ENCODE results near the gene CTIF.
A peak's percentile ranks its signal among the peaks of the same experiment; 100 is the strongest.

Gene CTIF

DNA sequence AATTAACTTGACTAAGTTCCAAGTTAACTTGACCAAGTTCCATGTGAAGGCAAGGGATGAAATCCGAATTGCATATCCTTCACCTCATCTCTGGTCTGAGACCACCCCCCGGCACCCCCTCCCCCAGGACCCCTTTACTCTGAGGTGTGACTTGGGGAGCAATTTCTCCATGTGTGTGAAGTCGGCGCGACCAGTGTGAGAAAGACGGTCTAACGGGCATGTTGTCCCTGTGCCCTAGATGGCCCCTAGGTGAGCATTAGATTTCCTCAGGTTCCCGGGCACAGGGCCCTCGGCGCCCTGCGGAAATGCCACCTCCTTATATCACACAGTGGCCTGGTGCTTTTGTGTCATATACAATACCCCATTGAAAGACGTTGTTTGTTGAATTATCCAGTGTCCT, 137.1 kb downstream of the CTIF start:
- DNase-seq: no peak

GRCh38 chr18:48676346-48676745, 137.5 kb downstream of the CTIF start:
- no peak for DNase-seq

GRCh38 chr18:48676756-48677368, 138.0 kb downstream of the CTIF start:
- DNase-seq: peak in 43 of 56 donors; percentile 10 to 81 (median 45)

- DNase-seq: no peak
Measured at GRCh38 chr18:48678237-48679115, 139.6 kb downstream of the CTIF start.

DNA sequence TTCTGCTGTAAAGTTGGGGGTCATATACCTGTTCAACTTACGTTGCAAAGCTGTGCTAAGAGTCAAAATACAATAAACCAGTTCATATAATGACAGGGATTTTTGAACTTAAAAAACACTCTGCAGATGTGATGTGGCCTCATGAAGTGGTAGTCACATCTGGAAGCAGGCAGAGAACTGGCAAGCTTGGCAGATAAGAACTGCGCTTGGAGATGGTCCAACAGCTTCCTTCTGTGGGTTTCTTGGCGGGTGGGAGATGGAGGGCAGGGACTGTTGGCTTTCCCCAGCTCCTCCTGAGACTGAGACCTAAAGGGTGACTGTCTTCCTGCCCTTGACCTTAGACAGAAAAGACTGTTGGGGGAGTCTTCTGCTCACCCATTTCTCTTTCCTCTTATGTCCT, 140.4 kb downstream of the CTIF start:
- no peak for DNase-seq

DNA sequence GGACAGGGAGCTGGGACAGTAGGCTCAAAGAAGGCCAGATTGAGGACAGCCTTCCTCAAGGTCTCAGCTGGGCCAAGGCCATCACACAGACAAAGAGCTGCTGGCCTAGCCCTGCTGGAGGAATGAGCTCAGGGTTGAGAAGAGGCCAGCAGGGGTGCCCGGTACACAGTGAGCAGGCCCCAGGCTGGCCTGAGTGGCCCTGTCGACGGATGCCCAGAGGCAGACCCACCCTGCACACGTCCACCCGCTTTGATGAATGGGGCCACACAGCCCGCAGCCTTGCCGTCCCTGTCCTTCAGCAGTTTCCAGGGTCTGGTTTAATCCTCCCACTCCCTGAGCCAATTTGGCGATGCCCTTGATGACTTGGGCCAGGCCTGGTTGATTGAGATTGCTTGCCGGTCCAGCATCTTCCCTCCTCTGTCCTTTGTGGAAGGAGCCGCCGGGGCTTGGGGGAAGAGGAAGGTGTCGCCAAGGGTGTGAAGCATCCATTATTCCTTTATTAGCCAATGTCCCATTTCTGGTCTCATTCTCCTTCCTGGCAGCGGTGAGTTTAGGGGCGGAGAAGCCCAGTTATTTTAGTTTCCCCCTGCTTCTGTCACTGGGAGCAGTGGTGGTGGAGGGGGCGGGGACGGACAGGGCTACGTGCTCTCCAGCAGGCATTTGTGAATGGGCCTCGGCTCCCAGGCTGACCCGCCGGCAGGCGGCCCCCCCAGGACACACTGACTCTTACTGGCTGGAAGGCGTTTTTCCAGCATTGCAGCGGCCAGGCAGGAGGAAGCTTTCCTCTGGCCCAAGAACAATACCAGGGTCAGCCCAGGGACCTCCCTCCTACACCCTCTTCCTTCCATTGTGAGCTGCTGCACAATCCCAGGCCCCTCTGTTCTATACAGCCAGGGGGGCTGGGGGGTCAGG, 141.8 kb downstream of the CTIF start:
- DNase-seq: peak in 40 of 56 donors; percentile 17 to 74 (median 38)

- DNase-seq: no peak
Measured at GRCh38 chr18:48682768-48683167, 143.9 kb downstream of the CTIF start.

DNA sequence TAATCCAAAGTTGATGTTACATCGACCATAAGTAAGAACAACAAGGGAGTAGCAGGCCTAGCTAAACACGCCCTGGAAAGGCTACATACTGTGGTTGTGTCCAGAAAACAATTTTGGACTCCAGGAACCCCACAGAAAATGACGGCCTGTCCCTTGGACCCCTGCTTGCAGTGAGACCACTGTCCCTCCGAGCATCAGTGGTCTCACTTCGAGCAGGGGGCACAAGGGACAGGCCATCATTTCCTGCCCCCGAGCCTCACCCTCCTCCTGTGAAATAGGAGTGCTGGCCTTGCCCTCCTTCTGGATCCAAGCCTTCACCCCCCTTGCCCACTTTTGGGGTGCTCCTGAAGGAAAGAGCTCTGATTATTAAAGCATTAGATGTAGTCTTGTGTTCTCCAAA, 144.4 kb downstream of the CTIF start:
- no peak for DNase-seq

DNA sequence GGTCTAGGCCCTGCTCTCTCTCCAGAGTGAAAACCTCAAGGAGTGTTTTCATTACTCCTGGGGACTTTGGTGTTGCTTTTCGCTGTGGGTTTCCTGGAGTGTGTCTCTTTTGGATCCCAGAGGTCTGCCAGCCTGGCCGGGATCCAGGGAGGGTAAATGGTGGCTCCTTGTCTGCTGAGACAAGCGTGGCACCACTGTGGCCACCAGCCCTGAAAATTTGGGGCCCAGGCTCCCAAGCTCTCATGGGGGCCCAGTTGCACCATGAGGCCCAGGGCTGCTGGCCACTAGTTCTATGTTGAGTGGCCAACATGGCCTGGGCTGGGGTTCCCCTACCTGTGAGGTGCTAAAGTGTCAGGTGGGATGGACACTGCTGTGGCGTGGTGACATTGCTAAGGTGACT, 144.8 kb downstream of the CTIF start:
- no peak for DNase-seq

DNA sequence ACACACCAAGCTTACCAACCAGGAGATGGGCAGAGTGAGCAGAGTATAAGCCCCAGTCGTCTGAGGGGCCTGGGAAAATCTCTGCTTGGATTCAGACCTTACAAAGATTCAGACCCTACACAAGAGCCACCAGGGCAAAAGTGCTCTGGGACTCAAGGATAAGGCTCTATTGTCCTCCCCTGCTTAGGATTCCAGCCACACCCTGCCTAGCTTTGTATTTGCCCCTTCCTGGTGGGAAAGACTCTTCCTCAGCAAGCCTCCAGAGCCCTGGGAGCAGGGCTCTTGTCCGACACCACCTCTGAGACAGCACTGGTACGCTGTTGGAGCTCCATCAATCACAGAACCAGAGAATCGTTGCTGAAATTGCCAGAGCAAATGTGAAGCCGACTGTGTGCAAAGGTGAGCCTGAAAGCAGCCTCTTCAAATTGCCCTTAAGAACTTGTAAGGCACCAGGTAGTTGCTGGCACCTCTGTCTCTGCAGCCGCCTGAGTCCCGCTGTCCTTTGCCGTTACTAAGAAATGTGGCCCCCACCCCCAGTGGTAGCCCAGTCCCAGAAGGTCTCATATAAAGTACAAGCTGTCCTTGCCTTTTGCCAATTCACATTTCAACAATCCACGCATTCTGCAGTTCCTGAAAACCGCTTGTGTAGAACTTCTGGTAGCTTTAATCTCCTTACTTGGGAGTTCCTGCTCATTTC, 148.7 kb downstream of the CTIF start:
- DNase-seq: peak in 10 of 56 donors; percentile 12 to 55 (median 28)

GRCh38 chr18:48688961-48689360, 150.1 kb downstream of the CTIF start:
- peak in 14 of 56 donors; percentile 9 to 44 (median 18) for DNase-seq

DNA sequence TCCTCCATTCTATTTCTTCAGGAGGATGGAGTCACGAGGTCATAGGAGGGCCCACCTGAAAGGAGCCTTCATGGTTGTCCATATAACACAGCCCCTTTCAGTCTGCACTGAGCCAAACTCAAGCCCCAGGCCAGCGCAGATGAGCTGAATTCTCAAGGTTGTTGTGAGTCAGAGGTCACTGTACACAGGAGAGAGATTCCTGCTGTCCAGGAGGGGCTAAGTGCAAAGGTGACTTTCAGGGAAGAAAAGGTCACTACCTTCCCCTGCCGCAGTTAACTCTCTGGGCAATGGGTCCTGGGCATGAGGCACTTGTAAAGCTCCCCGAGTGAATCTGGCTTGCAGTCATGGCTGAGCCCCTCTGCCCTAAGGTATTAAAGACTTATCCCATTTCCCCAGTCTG, 150.7 kb downstream of the CTIF start:
- DNase-seq: no peak

DNA sequence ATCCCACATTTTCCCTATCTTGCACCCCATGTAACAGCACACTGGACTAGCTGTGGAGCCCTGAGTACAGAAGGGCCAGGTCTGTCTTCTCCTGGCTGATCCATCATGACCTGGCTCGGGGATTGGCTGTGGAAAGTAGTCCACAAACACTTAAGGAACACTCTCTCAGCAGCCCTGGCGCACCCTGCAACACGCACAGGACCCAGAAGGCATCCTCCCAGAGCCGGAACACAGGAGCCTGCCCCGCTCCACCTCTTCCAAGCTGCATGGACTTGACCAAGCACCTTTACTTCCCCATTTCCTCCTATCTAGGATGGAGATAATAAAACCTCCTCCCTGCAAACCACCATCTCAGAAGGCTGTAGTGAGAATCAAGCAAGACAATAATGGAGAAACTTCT, 151.7 kb downstream of the CTIF start:
- DNase-seq: no peak

DNA sequence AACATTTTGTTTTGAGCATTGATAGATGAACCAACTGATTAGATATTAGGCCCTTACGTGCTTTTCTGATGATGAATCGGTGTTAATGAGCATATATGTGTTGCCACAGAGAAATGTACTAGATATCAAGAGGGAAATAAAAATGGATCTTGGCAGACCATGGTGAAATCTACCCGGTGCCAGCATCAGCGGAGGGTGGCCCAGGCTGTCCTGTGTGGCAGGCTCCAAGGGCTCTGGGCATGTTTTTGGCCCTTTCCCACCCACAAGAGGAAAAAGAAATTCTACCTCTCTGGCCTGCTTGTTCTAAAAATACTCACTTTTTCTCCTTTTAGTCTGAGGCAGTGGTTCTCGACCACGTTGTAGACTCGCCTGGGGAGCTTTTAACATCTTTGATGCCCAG, 154.2 kb downstream of the CTIF start:
- no peak for DNase-seq

DNA sequence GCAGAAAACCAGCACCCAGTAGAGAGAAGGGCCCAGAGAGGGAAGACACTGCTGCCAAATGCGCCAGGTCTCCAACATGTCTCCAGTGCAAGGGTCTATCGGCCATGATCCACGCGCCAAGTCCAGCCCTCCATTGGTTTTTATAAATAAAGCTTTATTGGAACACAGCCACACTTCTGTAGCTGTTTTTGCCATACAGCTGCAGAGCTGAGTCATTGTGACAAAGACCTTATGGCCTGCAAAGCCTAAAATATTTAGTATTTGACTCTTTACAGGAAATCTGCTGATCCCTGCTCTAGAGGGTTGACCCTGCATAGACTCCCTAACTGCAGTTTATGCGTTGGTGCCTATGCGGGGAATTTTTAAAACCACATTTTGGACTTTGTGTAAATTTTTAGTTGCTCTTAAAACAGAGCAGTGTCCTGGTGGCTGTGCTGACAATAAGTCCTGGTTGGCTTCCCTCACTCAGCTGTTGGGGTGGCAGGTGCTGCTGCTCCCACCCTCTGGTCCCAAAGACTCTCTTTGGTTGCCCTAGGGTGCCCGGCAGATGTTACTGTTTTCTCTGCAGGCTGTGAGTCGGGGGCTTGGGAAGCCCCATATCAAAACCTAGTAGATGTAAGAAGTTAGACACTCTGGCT, 154.9 kb downstream of the CTIF start:
- DNase-seq: no peak

DNA sequence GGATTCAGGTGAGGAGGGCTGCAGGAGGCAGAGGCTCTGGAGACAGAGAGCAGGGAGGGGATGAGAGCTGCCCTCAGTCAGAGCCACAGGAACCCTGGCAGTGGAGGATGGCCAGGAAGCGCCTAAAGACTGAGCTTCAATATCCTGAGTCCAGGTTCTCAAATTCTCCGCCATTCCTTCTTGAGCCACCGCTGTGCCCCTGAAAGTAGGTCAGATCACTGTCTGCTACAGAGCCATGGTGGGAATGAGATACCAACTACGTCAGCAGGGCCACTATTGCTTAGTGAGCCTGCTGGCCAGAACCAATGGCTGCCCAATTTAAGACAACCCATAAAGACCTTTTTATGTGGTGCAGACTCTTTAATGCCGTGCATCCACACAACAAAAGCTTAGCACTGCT, 155.5 kb downstream of the CTIF start:
- DNase-seq: peak in 3 of 56 donors; percentile 16 to 41 (median 16)

DNA sequence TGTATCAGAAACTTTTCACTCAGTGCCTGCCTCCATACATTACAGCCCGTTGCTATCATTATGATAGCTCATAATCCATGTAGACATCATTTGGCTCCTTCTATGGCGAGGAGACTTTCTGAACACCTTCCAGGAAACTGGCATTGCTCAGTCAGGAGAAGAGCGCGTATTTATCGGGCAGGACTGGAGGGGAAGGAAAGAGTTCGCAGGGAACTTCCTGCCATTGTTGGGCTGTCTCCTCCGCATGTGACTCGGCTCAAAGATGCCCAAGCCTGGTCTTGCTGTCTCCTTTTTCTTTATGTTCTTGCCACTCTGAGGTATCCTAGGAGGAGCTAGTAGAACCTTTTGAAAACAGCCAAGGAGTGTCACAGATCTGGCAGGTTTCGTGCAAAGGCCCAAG, 156.8 kb downstream of the CTIF start:
- DNase-seq: no peak

DNA sequence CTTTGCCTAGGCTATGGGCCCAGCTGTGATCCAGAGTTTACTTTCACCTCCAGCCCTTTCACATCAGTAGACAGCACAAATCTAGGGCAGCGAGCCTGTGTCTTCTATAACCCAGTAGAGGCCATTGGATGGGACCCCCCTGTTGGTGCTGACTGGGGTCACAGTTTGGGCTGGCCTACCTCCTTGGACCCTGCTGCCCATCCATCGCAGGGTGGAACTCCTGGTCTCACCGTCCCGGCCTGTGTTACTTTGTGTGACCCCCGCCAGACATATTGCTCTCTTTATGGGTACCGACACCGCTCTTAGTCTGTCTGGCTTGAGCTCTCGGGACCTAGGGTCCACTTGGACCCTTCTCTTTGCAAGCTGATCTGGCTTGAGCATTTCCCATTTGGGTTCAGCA, 157.4 kb downstream of the CTIF start:
- no peak for DNase-seq

DNA sequence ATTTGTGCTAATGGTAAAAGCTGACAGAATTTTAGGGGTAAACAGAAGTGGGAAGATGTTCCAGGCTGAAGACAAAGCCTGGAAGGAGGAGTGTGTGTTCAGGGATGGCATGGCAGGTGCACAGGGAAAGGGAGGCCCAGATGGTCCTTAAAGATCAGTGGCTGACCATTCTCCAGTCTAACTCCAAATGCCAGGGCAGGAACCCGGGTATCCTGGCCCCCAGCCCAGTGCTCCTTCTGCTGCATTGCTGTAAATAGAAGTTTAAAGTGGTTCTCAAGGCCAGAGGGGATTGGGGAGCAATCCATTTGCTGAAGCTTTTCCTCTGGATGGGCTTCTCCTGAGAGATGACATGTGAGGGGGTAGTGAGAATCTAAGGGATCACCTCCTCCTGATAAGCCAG, 158.6 kb downstream of the CTIF start:
- peak in 1 of 56 donors; percentile 14 for DNase-seq

DNA sequence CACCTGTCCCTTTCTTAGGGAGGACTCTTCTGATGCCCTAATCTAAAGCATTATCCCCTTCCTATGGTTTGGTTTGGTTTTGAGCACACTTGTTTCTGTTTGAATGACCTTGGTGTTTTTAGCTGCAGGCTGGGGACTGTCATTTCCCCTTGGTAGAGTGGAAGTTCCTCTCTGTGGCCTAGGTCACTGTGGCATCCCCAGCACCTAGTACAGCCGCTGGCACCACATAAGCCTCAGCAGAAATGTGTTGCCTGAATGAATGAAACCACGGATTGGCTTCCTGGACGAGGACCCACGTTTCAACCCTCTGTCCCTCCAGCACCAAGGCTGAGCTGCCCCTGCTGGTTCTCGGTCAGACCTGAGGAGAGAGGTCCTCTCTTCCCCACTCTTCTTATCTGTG, 159.9 kb downstream of the CTIF start:
- DNase-seq: no peak

DNA sequence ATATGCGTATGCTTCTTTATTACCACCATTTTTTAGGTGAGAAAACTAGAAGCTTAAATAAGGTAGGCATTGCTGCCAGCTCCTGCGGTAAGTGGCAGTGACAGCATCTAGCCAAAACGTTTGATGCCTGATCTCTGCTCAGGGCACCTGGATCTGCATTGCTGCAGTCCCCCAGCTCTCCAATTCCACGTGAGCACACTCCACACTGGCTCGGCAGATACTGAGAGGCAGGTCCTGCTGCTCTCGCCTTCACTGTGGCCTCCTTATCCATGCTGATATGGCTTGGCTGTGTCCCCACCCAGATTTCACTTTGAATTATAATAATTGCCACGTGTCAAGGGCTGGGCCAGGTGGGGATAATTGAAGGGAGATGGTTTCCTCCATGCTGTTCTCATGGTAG, 160.9 kb downstream of the CTIF start:
- no peak for DNase-seq
